DND-41 (cell line): Measurements from ENCODE around the gene BCAP31.

Experiments
- CTCF ChIP-seq: IDR thresholded peaks from 2 replicates; pipeline ENCODE4 v1.5.1; 2012; ENCODE audit warnings: borderline replicate concordance, low read length, moderate library complexity, mild to moderate bottlenecking; ENCODE audit not compliant: poor library complexity, severe bottlenecking; ENCODE audit errors: extremely low read depth
- EZH2 ChIP-seq: IDR thresholded peaks from 3 replicates; pipeline ENCODE4 v1.6.1; 2012; ENCODE audit warnings: borderline replicate concordance, low read depth, mild to moderate bottlenecking, moderate library complexity, low read length, inconsistent platforms; ENCODE audit not compliant: severe bottlenecking

DNA sequence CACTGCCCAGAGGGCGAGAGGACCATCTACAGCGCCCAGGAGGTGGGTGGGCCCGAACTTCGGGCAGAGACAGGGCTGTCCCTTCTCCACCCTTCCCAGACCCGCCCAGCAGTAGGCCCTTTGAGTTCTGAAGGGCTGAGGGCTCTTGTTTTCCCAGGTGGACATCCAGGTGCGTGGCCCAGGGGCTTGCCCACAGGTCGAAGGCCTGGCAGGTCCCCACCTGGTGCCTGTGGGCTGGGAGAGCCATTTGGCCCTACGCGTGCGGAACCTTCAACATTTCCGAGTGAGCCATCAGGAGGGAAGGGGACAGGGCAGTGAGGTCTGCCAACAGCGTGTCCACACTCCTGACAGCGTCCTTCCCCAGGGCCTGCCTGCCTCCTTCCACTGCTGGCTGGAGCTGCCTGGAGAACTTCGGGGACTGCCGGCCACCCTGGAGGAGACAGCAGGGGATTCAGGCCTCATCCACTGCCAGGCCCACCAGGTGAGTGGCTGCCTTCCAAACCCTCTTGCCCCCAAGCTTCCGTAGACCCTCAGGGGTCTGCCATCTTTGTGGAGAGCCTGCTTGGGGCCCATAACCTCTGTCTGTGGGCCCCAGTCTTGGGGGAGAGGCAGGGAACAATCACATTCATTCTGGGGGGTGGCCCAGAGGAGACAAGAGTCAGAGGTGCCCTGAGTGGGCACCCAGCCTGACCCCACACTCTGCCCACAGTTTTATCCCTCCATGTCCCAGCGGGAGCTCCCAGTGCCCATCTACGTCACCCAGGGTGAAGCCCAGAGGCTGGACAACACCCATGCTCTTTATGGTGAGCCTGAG, 46.6 kb upstream of the BCAP31 start:
- TF ChIP-seq CTCF, result no peak
- no peak for TF ChIP-seq EZH2
